A673 (cell line): Measurements from ENCODE around the gene SPEF2. TPM values are rescaled to one million over a fixed set of nuclear protein-coding genes. Genes with fewer than 3 reads are reported as not detected.
A peak's percentile ranks its signal among the peaks of the same experiment; 100 is the strongest.

Experiments used
- BruUV-seq: library from RNA; stranded (reverse); fragments of 400-500 nt; replicated peaks from 2 replicates; lab custom pipeline; 2021; lab: Mats Ljungman, UMichigan
- CTCF ChIA-PET: fragments of 300-600 bp; sonication (Branson Sonifier 250); formaldehyde crosslinking; loops from one replicate; lab custom pipeline; 2022; ENCODE audit warnings: antibody characterized with exemption; lab: Charles Lee
- POLR2A ChIA-PET: fragments of 300-600 bp; sonication (Branson Sonifier 250); formaldehyde crosslinking; loops from one replicate; lab custom pipeline; 2022; ENCODE audit warnings: antibody characterized with exemption; ENCODE audit not compliant: low non-redundant PET; lab: Charles Lee
- DNase-seq: peaks from one replicate; pipeline ENCODE4 v3.0.0-alpha.2; 2015; ENCODE audit warnings: low spot score
- H3K27ac ChIP-seq: fragments of 200-600 bp; sonication (generic); 2 replicates; pipeline ENCODE4 v1.5.1; 2016; ENCODE audit warnings: mixed run types, low read depth, mild to moderate bottlenecking, mixed read lengths, antibody characterized with exemption, low read length; ENCODE audit not compliant: poor library complexity, severe bottlenecking
- H3K27me3 ChIP-seq: fragments of 200-600 bp; sonication (generic); replicated peaks from 2 replicates; pipeline ENCODE4 v1.6.1; 2017; ENCODE audit warnings: mixed run types, low read depth, mild to moderate bottlenecking, mixed read lengths, antibody characterized with exemption, low read length; ENCODE audit not compliant: insufficient read depth, poor library complexity
- H3K36me3 ChIP-seq: fragments of 200-600 bp; sonication (generic); 2 replicates; pipeline ENCODE4 v1.6.1; 2016; ENCODE audit warnings: mixed run types, mild to moderate bottlenecking, mixed read lengths, antibody characterized with exemption, low read length; ENCODE audit not compliant: insufficient read depth, poor library complexity, severe bottlenecking
- H3K4me1 ChIP-seq: fragments of 200-600 bp; sonication (generic); 2 replicates; pipeline ENCODE4 v1.6.1; 2017; ENCODE audit warnings: mixed run types, mild to moderate bottlenecking, mixed read lengths, antibody characterized with exemption, low read length; ENCODE audit not compliant: insufficient read depth, poor library complexity, severe bottlenecking
- H3K4me3 ChIP-seq: fragments of 200-600 bp; sonication (generic); 2 replicates; pipeline ENCODE4 v1.5.1; 2016; ENCODE audit warnings: low read depth, mixed run types, mild to moderate bottlenecking, mixed read lengths, low read length; ENCODE audit not compliant: poor library complexity, severe bottlenecking
- H3K9me3 ChIP-seq: fragments of 200-600 bp; sonication (generic); 2 replicates; pipeline ENCODE4 v1.6.1; 2016; ENCODE audit warnings: mixed run types, low read depth, mild to moderate bottlenecking, mixed read lengths, antibody characterized with exemption, low read length; ENCODE audit not compliant: poor library complexity, severe bottlenecking
- CTCF ChIP-seq: fragments of 300-800, 200-600 bp; sonication (generic); conservative IDR thresholded peaks from 2 replicates; pipeline ENCODE4 v1.5.1; 2017; ENCODE audit warnings: low read depth, mild to moderate bottlenecking, antibody characterized with exemption, low read length, moderate library complexity, mixed read lengths
- EZH2 ChIP-seq: fragments of 200-600 bp; sonication (generic); IDR thresholded peaks from 2 replicates; pipeline ENCODE4 v1.6.1; 2017; ENCODE audit warnings: borderline replicate concordance, low read depth, mild to moderate bottlenecking, mixed read lengths, antibody characterized with exemption, low read length; ENCODE audit not compliant: poor library complexity, severe bottlenecking
- intact Hi-C: fragments of 100-400 bp; cut with micrococcal nuclease; formaldehyde crosslinking; loops from one replicate; pipeline ENCODE4 v1.10.0; 2022; ENCODE audit not compliant: unreplicated experiment
- total RNA-seq: library from RNA; stranded (reverse); gene quantifications from 2 replicates; pipeline ENCODE4 v1.2.3, GENCODE V29; 2021

The SPEF2 gene
- total RNA-seq, 1 experiment from 2014 or later = 1.5 TPM

- no peaks in the 10 kb centered on the region for H3K4me1 ChIP-seq
- BruUV-seq = no TSS peak
- no peaks in the 10 kb centered on the region for H3K9me3 ChIP-seq
- no peak overlapping the region for H3K27ac ChIP-seq
- no peaks in the 10 kb centered on the region for H3K36me3 ChIP-seq
- TF ChIP-seq CTCF = no peak
- no peak for TF ChIP-seq EZH2
- H3K27me3 ChIP-seq = no peaks in the 10 kb centered on the region
- POLR2A ChIA-PET = no interaction called here
- H3K4me3 ChIP-seq = no peak overlapping the region
- DNase-seq = no peak
- CTCF ChIA-PET = interaction anchor here (0.6 kb wide), 1 partner anchor 871 kb away, joined by 3 read pairs; no protein-coding TSS in a partner anchor
- intact Hi-C loops = no loop called here
Measured at GRCh38 chr5:35813521-35813920, 195.9 kb downstream of the SPEF2 start.

GRCh38 chr5:35815089-35815936 lies 197.7 kb downstream of the SPEF2 start:
- ChIA-PET POLR2A (no interaction called here), CTCF (no interaction called here)
- peak; percentile 77 for TF ChIP-seq CTCF
- TF ChIP-seq EZH2 = no peak
- Histone ChIP-seq H3K27ac (no peak overlapping the region), H3K4me3 (no peak overlapping the region), H3K9me3 (no peaks in the 10 kb centered on the region), H3K36me3 (no peaks in the 10 kb centered on the region), H3K4me1 (no peaks in the 10 kb centered on the region), H3K27me3 (no peaks in the 10 kb centered on the region)
- DNase-seq = peak; percentile 67
- no TSS peak for BruUV-seq
- intact Hi-C loops = no loop called here

GRCh38 chr5:35816881-35817521 lies 199.3 kb downstream of the SPEF2 start:
- CTCF ChIA-PET = no interaction called here
- Histone ChIP-seq H3K27ac (no peak overlapping the region), H3K27me3 (no peaks in the 10 kb centered on the region), H3K9me3 (no peaks in the 10 kb centered on the region), H3K4me1 (no peaks in the 10 kb centered on the region), H3K36me3 (no peaks in the 10 kb centered on the region), H3K4me3 (no peak overlapping the region)
- BruUV-seq = no TSS peak
- intact Hi-C loops = no loop called here
- POLR2A ChIA-PET = no interaction called here
- TF ChIP-seq EZH2 (no peak), CTCF (no peak)
- DNase-seq = no peak
